ENCODE results near the gene EXOSC1. TPM values are rescaled to one million over a fixed set of nuclear protein-coding genes. Genes with fewer than 3 reads are reported as not detected.
A peak's percentile ranks its signal among the peaks of the same experiment; 100 is the strongest.

Gene EXOSC1
- total and polyA plus RNA-seq, 2 of the 13 experiments (the other 11 are each of a cell fraction or from before 2014, with no cell fraction given) = 36.3 to 39.9 TPM

DNA sequence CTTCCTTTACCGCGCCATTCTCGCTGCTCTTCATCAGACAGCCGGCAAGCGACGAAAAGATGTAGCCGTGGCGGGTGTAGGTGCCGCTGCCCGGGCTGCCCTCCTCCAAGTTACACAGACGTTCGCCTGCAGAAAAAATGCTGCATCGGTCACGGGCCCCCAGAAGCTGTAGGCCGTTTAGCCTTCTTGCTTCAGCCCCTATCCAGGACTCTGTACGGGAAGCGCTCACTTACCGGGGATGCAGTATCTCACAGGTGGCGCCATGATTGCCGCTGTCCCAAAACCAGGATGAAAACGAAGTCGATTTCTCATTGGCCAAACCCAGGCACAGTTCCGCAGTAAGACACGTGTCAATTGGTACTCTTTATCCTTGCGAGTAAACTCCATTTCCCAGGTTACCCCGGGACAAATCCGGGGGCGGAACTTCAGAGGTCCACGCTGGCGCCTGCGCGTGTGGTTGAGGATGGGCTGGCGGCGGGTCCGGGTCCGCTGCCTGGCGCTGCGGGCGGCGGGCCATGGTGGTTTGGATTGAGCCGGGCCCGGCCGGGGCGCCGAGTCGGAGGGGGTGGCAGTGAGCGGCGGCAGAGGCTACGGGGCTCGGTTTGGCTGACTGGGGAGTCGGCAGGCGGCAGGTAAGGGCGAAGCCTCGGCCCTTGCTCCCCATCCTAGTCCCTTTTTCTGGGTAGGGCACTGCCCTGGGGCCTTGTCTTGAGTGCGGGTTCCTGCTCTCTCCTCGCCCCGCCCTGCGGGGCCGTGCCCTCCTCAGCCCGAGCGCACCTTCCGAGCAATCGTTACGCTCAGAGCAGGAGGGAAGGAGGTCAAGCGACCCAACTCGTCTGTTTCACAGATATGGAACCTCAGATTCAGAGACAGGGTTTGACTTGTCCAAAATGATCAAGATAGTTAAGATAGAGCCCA is at the start of gene EXOSC1, which contains the start of gene ZDHHC16 (continued):
- TF ChIP-seq, protein P1, sequence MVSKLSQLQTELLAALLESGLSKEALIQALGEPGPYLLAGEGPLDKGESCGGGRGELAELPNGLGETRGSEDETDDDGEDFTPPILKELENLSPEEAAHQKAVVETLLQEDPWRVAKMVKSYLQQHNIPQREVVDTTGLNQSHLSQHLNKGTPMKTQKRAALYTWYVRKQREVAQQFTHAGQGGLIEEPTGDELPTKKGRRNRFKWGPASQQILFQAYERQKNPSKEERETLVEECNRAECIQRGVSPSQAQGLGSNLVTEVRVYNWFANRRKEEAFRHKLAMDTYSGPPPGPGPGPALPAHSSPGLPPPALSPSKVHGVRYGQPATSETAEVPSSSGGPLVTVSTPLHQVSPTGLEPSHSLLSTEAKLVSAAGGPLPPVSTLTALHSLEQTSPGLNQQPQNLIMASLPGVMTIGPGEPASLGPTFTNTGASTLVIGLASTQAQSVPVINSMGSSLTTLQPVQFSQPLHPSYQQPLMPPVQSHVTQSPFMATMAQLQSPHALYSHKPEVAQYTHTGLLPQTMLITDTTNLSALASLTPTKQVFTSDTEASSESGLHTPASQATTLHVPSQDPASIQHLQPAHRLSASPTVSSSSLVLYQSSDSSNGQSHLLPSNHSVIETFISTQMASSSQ (IDR thresholded peaks at IDR 0.05; ENCODE audit: low read depth) = no peak
- TF ChIP-seq, protein P1 (CRISPR knock-in tag; IDR thresholded peaks at IDR 0.05; ENCODE audit: borderline replicate concordance) = no peak
- TF ChIP-seq ZNF180 (CRISPR knock-in tag; IDR thresholded peaks at IDR 0.05; ENCODE audit: borderline replicate concordance, low read depth) (no peak), SMC3 (IDR thresholded peaks at IDR 0.05; ENCODE audit: low read length) (no peak), YY1 (IDR thresholded peaks at IDR 0.05; ENCODE audit: insufficient read depth, insufficient replicate concordance, low read depth, low read length) (peak; percentile 93), ZNF790 (CRISPR knock-in tag; IDR thresholded peaks at IDR 0.05; ENCODE audit: borderline replicate concordance) (no peak), RARG (CRISPR knock-in tag; IDR thresholded peaks at IDR 0.05; ENCODE audit: low read depth) (no peak), TAF15 (IDR thresholded peaks at IDR 0.05; ENCODE audit: low read depth, low read length, poor library complexity, severe bottlenecking) (no peak), ZNF747 (CRISPR knock-in tag; IDR thresholded peaks at IDR 0.05; ENCODE audit: borderline replicate concordance) (peak; percentile 91; the same call in 1 of the 2 replicates), RXRA (CRISPR knock-in tag; IDR thresholded peaks at IDR 0.05) (peak; percentile 30; the same call in 1 of the 2 replicates), ZSCAN20 (CRISPR knock-in tag; IDR thresholded peaks at IDR 0.05; ENCODE audit: borderline replicate concordance) (no peak), ZNF768 (CRISPR knock-in tag; IDR thresholded peaks at IDR 0.05) (peak; percentile 26; the same call in 1 of the 2 replicates), ZNF282 (IDR thresholded peaks at IDR 0.05; ENCODE audit: partially characterized antibody) (no peak), ZNF777 (CRISPR knock-in tag; IDR thresholded peaks at IDR 0.05) (peak; percentile 32; the same call in 1 of the 2 replicates), ZNF331 (CRISPR knock-in tag; IDR thresholded peaks at IDR 0.05) (peak; percentile 51; the same call in 1 of the 2 replicates), FOXJ3 (CRISPR knock-in tag; IDR thresholded peaks at IDR 0.05; ENCODE audit: borderline replicate concordance) (no peak; the same call in 1 of the 2 replicates), SP1 (IDR thresholded peaks at IDR 0.05) (no peak), SP1 (CRISPR knock-in tag; IDR thresholded peaks at IDR 0.05) (peak; percentile 76), TCF7L2 (IDR thresholded peaks at IDR 0.05; ENCODE audit: low read depth, low read length) (no peak), ZNF660 (CRISPR knock-in tag; IDR thresholded peaks at IDR 0.05; ENCODE audit: borderline replicate concordance, low read depth) (no peak)
- TF ChIP-seq, protein P2, sequence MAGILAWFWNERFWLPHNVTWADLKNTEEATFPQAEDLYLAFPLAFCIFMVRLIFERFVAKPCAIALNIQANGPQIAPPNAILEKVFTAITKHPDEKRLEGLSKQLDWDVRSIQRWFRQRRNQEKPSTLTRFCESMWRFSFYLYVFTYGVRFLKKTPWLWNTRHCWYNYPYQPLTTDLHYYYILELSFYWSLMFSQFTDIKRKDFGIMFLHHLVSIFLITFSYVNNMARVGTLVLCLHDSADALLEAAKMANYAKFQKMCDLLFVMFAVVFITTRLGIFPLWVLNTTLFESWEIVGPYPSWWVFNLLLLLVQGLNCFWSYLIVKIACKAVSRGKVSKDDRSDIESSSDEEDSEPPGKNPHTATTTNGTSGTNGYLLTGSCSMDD (CRISPR knock-in tag; IDR thresholded peaks at IDR 0.05) = no peak
- TF ChIP-seq, protein P3, sequence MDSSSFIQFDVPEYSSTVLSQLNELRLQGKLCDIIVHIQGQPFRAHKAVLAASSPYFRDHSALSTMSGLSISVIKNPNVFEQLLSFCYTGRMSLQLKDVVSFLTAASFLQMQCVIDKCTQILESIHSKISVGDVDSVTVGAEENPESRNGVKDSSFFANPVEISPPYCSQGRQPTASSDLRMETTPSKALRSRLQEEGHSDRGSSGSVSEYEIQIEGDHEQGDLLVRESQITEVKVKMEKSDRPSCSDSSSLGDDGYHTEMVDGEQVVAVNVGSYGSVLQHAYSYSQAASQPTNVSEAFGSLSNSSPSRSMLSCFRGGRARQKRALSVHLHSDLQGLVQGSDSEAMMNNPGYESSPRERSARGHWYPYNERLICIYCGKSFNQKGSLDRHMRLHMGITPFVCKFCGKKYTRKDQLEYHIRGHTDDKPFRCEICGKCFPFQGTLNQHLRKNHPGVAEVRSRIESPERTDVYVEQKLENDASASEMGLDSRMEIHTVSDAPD (CRISPR knock-in tag; IDR thresholded peaks at IDR 0.05) = no peak

All from HepG2 (cell line).